Measurements from ENCODE around the gene PHF3. TPM values are rescaled to one million over a fixed set of nuclear protein-coding genes. Genes with fewer than 3 reads are reported as not detected.

PHF3 gene
- total RNA-seq, 1 experiment from 2014 or later, result 40.0 TPM

DNA sequence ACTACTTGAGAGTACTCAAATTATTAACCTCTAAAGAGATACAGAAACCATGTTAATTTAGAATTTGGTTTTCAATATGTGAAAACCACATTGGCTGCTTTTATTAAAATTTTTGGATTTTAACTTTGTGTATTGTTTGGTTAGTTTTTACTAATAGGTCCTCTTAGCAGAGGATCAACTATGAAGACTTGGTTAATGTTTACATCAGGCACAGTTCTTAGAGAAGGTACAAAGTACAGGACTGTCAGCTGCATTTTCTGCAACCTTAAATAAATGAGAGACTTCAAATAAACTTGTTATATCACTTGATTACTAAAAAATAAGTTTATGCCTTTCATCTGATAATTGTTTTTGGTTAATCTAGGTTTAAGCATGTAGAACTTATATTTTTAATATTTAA, 89.1 kb downstream of the PHF3 start:
- Histone ChIP-seq H3K36me3 (ENCODE audit: control insufficient read depth, insufficient read depth, low read length) (no peaks in the 10 kb centered on the region), H3K4me1 (ENCODE audit: control insufficient read depth, insufficient read depth, low read length) (no peaks in the 10 kb centered on the region), H3K27ac (ENCODE audit: low read length) (no peak overlapping the region), H3K9me3 (ENCODE audit: control insufficient read depth, insufficient read depth, low read depth, low read length) (no peaks in the 10 kb centered on the region), H3K27me3 (ENCODE audit: control insufficient read depth, insufficient read depth, low read length) (no peaks in the 10 kb centered on the region), H3K4me3 (ENCODE audit: low read depth in 2 of 2, low read length in 2 of 2) (no peak overlapping the region)
- no TSS peak for BruUV-seq (replicated peaks)
- CTCF ChIA-PET, result interaction anchor here (0.5 kb wide), 1 partner anchor 8 kb away, joined by 4 read pairs; no protein-coding TSS in a partner anchor
- intact Hi-C loops (cut with micrococcal nuclease; ENCODE audit: unreplicated experiment) (no loop called here), in situ Hi-C loops (cut with HindIII; ENCODE audit: low pct_unique_long_range_greater_than_20kb, low sequenced_read_pairs) (no loop called here)
- DNase-seq (ENCODE audit: low read depth, low spot score) (no peak), ATAC-seq (no peak)
- POLR2A ChIA-PET, result no interaction called here
- TF ChIP-seq REST (IDR thresholded peaks at IDR 0.05; ENCODE audit: insufficient read depth in 1 of 2, low read depth in 2 of 2, low read length in 1 of 2) (no peak), SIN3A (IDR thresholded peaks at IDR 0.05; ENCODE audit: borderline replicate concordance, insufficient read depth, low read depth, low read length) (no peak), TCF7L2 (IDR thresholded peaks at IDR 0.05; ENCODE audit: low read depth, low read length) (no peak), POLR2AphosphoS5 (IDR thresholded peaks at IDR 0.05; ENCODE audit: low read depth, low read length) (no peak)
- TF ChIP-seq, protein P1, sequence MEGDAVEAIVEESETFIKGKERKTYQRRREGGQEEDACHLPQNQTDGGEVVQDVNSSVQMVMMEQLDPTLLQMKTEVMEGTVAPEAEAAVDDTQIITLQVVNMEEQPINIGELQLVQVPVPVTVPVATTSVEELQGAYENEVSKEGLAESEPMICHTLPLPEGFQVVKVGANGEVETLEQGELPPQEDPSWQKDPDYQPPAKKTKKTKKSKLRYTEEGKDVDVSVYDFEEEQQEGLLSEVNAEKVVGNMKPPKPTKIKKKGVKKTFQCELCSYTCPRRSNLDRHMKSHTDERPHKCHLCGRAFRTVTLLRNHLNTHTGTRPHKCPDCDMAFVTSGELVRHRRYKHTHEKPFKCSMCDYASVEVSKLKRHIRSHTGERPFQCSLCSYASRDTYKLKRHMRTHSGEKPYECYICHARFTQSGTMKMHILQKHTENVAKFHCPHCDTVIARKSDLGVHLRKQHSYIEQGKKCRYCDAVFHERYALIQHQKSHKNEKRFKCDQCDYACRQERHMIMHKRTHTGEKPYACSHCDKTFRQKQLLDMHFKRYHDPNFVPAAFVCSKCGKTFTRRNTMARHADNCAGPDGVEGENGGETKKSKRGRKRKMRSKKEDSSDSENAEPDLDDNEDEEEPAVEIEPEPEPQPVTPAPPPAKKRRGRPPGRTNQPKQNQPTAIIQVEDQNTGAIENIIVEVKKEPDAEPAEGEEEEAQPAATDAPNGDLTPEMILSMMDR (IDR thresholded peaks at IDR 0.05), result no peak

DNA sequence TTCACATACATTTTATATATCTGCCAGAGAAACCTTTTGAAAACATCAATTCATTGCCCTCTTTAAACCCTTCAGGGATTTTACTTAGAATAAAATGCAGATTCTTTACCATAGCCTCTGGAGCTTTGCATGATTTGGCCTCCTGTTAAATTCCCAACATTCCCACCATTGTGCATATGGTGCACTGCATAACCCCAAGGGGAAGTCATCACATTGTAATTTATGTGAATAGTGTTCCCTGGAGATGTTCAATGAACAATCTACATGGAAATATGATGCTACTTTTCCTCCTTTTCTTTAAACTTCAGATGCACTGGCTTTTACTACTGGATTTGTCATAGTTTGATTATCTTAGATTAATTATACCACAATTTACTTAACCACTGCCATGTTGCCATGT, 94.7 kb downstream of the PHF3 start:
- TF ChIP-seq, protein P1 (IDR thresholded peaks at IDR 0.05), result no peak
- no peak for TF ChIP-seq TCF7L2 (IDR thresholded peaks at IDR 0.05; ENCODE audit: low read depth, low read length)
- no peak for TF ChIP-seq REST (IDR thresholded peaks at IDR 0.05; ENCODE audit: insufficient read depth in 1 of 2, low read depth in 2 of 2, low read length in 1 of 2)
- TF ChIP-seq POLR2AphosphoS5 (IDR thresholded peaks at IDR 0.05; ENCODE audit: low read depth, low read length), result no peak
- no peak for TF ChIP-seq SIN3A (IDR thresholded peaks at IDR 0.05; ENCODE audit: borderline replicate concordance, insufficient read depth, low read depth, low read length)
- POLR2A ChIA-PET, result no interaction called here
- no TSS peak for BruUV-seq (replicated peaks)
- Histone ChIP-seq H3K27ac (ENCODE audit: low read length) (no peak overlapping the region), H3K4me1 (ENCODE audit: control insufficient read depth, insufficient read depth, low read length) (no peaks in the 10 kb centered on the region), H3K9me3 (ENCODE audit: control insufficient read depth, insufficient read depth, low read depth, low read length) (no peaks in the 10 kb centered on the region), H3K27me3 (ENCODE audit: control insufficient read depth, insufficient read depth, low read length) (no peaks in the 10 kb centered on the region), H3K36me3 (ENCODE audit: control insufficient read depth, insufficient read depth, low read length) (no peaks in the 10 kb centered on the region), H3K4me3 (ENCODE audit: low read depth in 2 of 2, low read length in 2 of 2) (no peak overlapping the region)
- intact Hi-C loops (cut with micrococcal nuclease; ENCODE audit: unreplicated experiment), result no loop called here
- CTCF ChIA-PET, result no interaction called here
- in situ Hi-C loops (cut with HindIII; ENCODE audit: low pct_unique_long_range_greater_than_20kb, low sequenced_read_pairs), result no loop called here
- DNase-seq (ENCODE audit: low read depth, low spot score) (no peak), ATAC-seq (no peak)
